HG02798 (cell line): ENCODE measurements around the gene NOTCH1.
"Not testable (repeated sequence)": the region's sequence is repeated elsewhere in the genome, so short reads cannot be mapped to it uniquely, and the experiment has no call there.

Experiments
- ATAC-seq: cut with Tn5 transposase; IDR thresholded peaks from one replicate; pipeline ENCODE4 v1.9.1; 2021; ENCODE audit warnings: mild to moderate bottlenecking; ENCODE audit not compliant: unreplicated experiment, poor library complexity

Gene NOTCH1

DNA sequence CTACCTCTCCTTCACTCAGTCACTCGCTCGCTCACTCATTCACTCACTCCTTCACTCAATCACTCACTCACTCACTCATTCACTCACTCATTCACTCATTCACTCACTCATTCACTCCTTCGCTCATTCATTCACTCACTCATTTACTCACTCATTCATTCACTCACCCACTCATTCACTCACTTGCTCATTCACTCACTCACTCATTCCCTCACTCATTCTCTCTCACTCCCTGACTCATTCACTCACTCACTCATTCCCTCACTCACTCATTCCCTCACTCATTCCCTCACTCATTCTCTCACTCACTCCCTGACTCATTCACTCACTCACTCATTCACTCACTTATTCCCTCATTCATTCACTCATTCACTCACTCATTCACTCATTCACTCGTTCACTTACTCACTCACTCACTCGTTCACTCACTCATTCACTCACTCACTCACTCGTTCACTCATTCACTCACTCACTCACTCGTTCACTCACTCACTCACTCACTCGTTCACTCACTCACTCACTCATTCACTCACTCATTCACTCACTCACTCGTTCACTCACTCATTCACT is 33.9 kb upstream of the NOTCH1 start:
- not testable (repeated sequence) for ATAC-seq

DNA sequence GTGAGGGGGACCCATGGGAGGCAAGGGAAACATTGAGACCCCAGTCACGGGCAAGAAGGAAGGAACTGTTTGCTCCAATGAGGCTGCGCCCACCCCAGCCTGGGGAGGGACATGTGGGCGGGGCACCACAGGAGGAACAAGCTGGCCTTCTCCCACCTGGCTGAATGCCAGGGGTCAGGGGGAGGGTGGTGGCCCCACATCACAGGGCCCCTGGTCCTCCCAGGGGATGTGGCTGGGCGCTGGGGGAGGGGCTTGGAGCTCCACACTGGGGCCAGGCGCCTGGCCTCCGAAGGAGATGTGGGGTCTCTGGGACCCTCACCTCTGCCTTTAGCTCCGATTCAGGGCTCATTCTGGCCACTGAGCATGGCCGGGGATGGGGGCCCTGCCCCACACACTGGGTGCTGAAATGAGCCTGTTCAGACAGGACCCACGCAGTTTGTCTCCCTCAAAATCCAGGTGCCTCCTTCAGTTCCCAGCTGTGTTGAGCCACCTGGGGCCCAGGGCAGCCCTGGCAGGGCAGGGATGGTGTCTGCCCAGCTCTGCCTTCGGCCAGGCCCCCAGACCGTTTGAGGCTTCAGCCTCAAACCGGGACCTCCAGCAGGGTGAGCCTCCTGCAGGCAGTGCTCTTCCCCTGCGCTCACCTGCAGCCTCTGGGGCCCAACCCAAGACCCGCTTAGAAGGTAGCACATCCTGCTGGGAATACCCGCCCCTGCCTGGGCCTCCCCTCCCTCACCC is 33.2 kb upstream of the NOTCH1 start:
- no peak for ATAC-seq

DNA sequence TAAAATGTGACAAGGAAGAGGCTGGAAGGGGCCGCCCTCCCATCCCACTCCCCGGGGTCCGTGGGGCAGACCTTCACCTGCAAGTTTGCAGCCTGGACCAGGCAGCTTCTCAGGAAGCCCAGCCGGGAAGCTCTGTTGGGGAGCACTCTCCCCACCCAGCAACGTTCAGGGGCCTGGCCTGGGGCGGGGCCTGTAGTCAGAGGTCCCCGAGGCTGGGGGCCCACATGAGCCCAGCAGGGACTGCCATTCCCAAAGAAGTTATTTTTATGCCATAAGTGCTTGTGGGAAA is 32.7 kb upstream of the NOTCH1 start:
- no peak for ATAC-seq

DNA sequence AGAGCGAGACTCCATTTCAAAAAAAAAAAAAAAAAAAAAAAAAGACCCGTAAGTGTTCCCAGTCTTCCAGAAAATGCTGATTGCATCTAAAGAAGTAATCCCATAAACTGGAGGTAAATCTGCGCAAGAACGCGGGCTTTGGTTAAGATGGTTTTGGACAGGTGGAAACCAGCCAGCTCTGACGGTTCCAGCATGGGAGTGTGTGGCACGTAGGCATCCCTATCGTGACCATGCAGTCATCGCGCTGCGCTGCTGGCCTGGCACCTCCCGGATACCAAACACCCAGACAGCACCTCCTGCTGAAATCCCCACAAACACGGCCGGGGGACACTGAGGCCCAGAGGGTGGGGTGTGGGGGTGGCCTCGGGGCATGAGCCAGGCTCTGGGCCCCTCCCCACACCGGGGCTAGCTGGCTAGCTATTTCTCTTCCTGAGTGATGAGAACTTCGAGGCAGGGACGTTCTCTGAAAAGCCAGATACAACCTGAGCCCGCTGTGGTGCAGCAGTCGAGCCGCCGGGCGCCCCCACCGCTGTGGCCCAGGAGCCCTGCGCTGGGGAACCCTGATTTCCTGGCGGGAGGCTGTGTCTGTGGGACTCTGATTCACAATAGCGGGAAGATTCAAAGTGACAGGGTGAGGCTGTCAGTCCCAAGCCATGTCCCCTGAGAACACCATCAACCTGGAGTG is 32.2 kb upstream of the NOTCH1 start:
- no peak for ATAC-seq

DNA sequence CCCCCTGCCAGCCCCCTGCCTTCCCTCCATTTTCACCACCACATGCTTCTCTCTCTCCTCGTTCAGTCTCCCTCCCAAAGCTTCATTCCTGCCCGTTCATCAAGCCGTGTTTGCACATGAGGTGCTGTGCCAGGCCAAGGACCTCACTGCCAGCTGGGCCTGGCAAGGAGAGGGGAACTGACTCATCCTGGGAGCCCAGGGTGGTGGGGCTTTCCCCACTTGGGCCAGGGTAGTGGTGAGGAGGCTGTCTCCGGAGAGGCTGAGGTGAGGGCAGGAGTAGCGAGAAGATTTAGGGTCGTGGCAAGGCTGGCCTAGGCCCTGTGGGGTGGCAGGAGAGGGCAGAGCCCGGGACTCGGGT is 30.4 kb upstream of the NOTCH1 start:
- no peak for ATAC-seq

DNA sequence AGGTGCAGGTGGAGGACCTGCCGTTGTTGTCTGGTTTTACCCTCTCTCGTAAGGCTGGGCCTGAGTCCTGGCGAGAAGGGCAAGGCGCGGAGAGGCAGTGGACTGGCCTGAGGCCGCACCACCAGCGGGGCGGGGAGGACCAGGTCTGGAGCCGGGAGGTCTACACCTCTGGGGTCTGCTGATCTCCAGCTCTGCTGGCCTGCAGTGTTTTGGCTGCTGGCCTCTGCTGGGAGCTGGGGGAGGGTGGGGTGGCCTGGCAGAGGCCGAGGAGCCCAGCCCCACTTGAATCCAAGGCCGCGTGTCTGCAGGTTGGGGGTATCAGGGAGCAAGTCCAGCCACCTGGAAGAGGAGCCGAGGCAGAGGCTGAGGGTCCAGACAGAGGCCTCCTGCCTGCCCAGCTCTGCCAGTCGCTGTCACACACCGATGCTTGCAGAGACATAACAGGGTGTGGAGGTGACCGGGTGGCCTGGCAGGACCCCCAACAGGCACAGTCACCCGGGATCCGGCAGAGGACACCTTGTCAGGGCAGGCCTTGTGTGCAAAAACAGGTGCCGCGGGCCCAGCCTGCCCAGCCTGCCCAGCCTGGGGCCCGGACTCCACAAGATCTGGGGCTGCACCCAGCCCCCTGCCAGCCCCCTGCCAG is 29.9 kb upstream of the NOTCH1 start:
- no peak for ATAC-seq

DNA sequence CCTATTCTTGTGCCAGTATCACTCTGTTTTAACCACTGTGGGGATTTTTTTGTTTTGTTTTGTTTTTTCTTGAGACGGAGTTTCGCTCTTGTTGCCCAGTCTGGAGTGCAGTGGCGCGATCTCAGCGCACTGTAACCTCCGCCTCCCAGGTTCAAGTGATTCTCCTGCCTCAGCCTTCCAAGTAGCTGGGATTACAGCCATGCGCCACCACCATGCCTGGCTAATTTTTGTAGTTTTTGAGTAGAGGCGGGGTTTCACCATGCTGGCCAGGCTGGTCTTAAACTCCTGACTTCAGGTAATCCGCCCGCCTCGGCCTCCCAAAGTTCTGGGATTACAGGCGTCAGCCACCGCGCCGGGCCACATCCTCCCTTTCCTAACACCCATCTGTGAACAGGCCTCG is 28.8 kb upstream of the NOTCH1 start:
- not testable (repeated sequence) for ATAC-seq

DNA sequence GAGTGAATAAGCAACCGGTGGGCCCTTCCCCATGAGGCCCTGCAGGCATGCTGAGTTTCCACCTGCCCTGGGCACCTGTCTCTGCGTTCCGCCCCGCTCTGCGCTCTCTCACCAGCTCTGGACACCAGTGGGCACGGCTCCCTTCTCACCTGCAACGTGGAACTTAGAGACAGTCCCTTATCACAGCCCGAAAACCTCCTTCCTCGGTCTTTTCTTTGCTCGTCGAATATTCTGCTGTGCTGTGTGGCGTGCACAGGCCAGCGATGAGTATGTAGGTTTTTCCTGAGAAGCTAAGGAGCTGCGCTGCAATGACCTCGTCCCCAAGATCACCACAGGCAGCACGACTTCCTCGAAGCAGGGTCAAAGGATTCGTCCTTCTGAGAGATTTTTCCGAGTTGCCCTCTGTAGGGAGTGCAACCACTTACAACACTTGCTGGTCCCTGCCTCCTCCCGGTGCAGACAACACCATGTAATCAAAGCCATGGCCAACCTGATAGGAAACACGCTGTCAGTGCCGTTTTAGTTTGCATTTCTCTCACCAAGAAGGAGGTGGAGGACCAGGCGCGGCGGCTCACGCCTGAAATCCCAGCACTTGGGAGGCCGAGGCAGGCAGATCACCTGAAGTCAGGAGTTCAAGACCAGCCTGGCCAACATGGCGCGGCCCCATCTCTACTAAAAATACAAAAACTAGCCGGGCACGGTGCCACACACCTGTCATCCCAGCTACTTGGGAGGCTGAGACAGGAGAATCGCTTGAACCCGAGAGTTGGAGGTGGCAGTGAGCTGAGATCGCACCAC is 27.2 kb upstream of the NOTCH1 start:
- no peak for ATAC-seq

DNA sequence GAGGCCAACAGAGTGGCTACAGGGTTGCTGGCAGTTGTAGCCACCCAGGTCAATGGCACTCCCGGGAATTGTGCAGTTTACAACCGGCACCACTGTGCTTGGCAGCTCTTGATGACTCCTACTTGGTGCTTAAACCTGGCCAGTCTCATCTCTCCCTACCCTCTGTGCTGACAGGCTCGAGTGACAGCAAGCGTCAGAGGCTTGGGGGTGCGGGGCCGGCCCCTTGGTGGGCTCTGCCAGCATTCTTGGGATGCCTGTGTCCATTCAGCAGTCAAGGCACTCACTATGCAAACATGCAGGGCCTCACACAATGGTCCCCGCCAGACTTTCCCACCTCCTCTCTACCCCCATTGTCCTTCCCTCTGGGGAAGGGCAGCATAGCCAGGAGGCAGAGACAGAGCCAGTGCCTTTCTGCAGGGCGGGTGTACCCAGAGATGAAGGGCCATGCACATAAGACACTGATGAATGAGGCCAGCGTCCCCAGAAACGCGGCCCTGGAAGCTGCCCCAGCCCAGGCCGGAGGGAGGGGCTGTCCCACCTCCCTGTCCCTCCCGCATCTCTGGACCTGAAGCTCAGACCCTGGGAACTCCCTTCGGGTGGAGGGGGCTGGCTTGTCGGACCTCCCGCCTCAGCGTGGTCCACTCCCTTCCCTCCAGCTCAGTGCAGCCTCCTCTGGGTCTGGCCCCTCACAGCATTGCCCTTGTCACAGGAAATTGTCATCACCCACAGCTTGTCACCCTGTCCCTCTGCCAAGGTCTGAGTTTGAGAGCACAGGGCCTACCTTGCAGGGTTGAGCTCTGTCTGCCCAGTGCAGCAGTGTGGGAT is 26.4 kb upstream of the NOTCH1 start:
- no peak for ATAC-seq

DNA sequence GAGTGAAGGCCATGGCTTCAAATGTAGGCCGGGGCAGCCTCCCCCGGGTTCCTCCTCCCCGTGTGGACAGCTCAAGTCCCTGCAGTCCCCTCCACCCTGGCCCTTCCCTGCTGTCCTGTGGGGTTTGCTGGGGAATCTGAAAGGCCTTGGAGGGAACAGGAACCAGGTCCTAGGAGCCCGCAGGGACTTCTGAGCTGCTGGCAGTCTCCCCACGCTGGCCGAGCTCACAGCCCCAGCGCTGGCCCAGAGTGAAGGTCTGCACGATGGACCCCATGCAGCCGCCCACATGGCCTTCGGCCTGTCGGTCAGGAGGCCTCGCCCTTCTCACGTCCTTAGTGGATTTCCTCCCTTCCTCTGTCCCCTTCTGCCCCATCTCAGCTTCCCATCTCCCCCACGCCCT is 25.7 kb upstream of the NOTCH1 start:
- no peak for ATAC-seq

DNA sequence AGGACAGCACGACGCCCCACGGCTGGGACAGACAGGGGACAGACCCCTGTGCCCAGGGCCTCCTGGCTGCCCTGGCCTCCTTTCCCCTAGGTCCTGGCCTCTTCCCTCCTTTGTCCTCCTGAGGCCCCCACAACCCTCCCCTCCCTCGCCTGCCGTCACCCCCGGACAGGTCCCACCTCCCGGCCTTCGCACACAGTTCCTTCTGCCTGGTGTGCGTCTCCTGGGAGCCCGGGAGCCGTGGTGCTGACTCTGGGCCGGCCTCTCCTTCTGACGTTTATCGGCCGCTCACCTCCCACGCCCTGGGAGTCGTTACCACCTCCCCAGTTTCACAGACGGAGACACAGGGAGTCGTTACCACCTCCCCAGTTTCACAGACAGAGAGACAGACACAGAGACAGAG is 25.1 kb upstream of the NOTCH1 start:
- ATAC-seq: no peak

DNA sequence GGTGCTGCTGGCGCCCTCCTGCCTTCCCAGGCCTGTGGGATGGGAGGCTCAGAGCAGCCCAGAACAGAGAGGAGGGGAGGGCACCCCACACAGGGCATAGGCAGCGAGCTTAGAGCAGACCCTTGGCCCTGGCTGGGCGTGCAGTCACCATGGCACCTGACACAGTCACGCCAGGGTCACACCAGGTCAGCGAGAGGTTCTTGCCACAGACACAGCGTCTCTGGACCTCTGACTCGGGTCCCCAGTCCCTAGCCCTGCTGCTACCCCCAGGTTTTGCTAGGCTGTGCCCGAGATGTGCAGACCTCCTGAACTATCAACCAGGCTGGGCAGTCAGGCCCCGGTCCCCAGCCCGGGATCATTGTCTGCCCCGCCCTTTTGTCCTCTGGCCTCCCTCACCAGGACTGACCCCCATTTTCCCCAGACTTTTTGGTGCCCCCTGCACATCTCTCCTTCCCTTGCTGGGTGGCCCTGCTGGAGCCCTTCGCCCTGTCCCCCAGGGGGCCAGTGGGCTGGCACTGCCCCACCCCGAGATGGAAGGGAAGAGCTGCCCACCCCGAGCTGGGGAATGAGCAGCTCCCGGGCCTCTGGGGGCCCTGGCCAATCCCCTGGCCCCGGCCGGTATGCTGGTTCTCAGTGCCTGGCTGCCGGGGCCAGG is 24.5 kb upstream of the NOTCH1 start:
- no peak for ATAC-seq

DNA sequence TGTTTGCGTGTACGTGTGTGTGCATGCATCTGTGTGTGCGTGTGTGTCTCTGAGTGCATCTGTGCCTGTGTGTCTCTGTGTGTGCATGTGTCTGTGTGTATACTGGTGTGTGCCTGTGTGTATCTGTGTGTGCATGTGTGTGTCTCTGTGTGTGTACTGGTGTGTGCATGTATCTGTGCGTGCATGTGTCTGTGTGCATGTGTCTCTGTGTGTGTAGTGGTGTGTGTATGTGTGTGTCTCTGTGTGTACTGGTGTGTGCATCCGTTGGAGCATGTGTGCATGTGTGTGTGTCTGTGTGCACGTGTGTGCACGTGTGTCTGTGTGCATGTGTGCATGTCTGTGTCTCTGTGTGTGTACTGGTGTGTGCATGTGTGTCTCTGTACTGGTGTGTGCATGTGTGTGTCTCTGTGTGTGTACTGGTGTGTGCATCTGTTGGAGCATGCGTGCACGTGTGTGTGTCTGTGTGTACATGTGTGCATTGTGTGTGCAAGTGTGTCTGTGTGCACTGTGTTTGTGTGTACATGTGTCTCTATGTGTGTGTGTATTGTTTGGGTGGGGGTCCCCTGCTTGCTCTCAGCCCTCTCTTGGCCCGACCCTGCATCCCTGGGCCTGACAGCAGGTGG is 23.8 kb upstream of the NOTCH1 start:
- ATAC-seq: no peak

DNA sequence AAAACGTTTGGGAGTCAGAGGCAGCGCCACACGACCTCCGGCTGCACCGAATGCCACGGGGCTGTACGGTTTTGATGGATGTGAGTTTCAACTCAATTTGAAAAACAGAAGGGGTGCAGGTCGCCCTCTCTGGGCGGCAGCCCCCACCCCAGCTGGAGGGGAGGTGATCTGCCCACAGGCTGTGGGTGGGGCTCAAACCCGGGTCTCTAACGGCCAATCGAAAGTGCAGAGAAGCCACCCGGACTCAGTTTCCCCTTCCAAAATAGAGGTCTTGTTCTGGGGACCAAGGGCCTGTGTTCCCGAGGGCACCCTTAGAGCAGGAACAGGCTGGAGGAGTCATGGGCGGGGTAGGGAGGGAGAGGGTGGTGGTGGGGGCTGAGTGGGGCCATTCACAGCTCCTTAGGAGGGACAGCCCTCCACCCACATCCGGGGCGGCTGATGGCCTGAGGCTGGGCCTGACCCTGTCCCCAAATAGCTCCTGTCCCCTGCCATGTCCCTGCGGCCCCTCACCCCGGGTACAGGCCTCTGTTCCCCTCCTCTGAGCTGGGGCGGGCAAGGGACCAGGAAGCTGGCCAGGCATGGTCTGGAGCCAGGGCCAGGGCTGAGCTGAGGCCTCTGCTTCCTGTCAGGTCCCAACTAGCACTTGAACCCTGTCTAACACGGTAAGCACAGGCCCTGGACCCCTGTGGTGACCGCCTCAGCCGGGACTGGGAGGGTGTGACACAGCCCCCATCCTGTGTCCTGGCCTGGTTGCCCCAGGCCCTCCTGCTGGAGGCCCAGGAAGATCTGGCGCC is 22.6 kb upstream of the NOTCH1 start:
- ATAC-seq: no peak

DNA sequence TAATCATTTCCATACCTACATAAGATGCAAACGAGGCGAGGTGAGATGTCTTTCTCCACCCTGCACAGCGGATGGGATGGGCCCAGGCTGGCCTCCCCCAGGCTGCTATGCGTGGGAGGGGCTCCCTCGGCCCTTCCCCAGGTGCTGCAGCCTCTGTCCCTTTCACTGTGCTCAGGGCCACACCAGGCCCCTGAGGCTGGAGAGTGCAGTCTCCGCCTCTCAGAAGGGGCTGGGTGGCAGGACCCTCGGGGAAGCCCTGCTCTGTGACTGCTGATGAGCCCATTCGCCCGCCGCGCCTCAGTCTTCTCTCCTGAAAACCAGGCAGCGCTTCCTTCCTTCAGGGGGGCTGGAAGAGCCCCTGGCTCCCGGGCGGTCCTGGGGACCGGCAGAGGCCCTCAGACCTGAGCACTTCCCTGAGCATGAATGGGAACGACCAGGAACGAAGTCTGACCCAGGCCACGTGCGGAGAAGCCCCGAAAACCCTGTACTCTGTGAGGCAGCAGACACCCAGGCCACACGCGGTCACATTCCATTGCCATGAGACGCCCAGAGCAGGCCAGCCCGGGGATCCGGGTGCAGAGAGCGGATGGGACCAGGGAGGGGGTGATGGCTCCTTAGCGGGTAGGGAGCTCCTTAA is 21.9 kb upstream of the NOTCH1 start:
- ATAC-seq: no peak

DNA sequence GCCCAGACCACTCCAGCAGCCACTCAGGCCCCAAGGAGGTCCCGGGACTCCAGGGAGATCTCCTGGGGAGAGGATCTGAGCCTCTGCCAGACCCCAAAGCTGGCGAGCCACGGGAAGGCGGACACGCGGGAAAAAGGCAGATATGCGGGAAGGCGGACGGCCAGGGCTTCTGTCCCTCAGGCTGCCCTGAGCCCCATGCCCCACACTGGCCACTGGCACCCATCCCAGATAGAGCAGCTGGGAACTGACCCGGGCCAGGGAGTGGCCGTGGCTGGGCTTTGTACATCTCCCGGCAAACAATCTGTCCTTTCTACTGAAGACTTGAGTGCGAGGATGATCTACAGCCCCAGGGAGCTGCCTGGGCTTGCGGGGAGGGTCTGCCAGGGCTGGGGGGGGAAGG is 21.1 kb upstream of the NOTCH1 start:
- no peak for ATAC-seq

DNA sequence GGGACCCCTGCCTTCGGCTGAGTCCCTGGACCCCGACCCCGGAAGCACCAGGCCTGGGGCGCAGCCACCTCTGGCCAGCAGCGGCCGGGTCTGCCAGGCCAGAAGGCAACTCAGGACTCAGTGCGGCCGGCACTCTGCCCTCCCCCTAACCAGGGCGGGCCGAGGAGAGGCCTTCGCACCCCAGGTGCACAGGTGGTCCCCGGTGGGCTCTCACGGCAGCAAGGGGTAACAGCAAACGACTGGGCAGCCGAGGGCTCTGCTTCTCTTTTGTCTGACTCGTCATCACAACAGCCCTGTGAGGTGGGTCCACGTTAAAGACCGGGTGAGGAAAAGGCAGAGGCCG is 20.7 kb upstream of the NOTCH1 start:
- ATAC-seq: no peak
